Aortic smooth muscle cell (primary cell): Measurements from ENCODE around the gene ZBTB42. TPM values are rescaled to one million over a fixed set of nuclear protein-coding genes. Genes with fewer than 3 reads are reported as not detected.

Source experiments
- total RNA-seq: library from RNA; depleted of rRNA; stranded (reverse); fragments of >200 nt; gene quantifications from 2 replicates; pipeline ENCODE4 v1.2.3, GENCODE V29; 2014

Gene ZBTB42
- 2.9 and 3.6 TPM in 2 replicates for total RNA-seq

GRCh38 chr14:104800771-104801519, at the start of gene ZBTB42:
ZBTB42 (plus strand) TSS chr14:104801101; CDS start chr14:104801198, 97 bp downstream.

GRCh38 chr14:104752735-104753527, 48.0 kb upstream of the ZBTB42 start, which contains the start of gene SIVA1:
SIVA1 (plus strand) TSS chr14:104753147; CDS start chr14:104753202, 55 bp downstream.

GRCh38 chr14:104794993-104795780, 5.7 kb upstream of the ZBTB42 start, which contains the start of gene AKT1:
AKT1 (minus strand) TSS chr14:104795748; CDS start chr14:104792643, 3,105 bp downstream.

Other genes with a start within 250 kb of the ZBTB42 start
- not detected in 2 replicates for gene C14orf180, start 221.3 kb upstream of the ZBTB42 start, total RNA-seq
- gene TMEM179, start 196.3 kb upstream of the ZBTB42 start, total RNA-seq = 0.06 and 0.40 TPM in 2 replicates
- 56.7 and 84.3 TPM in 2 replicates for gene INF2, start 111.5 kb upstream of the ZBTB42 start, total RNA-seq
- 5.5 and 6.0 TPM in 2 replicates for gene ADSS1, start 76.9 kb upstream of the ZBTB42 start, total RNA-seq
- 74.5 and 101 TPM in 2 replicates for gene SIVA1, start 48.0 kb upstream of the ZBTB42 start, total RNA-seq
- 214 and 250 TPM in 2 replicates for gene AKT1, start 5.4 kb upstream of the ZBTB42 start, total RNA-seq
- 12.1 and 14.9 TPM in 2 replicates for gene CEP170B, start 64.2 kb downstream of the ZBTB42 start, total RNA-seq
- gene PLD4, start 123.8 kb downstream of the ZBTB42 start, total RNA-seq = 0.12 and 0.13 TPM in 2 replicates
- gene AHNAK2, start 177.3 kb downstream of the ZBTB42 start, total RNA-seq = 36.7 and 56.5 TPM in 2 replicates
- gene CLBA1, start 184.7 kb downstream of the ZBTB42 start, total RNA-seq = 8.8 and 11.1 TPM in 2 replicates
- 15.2 and 24.0 TPM in 2 replicates for gene CDCA4, start 220.0 kb downstream of the ZBTB42 start, total RNA-seq